Neuronal stem cell (in vitro differentiated cells): ENCODE measurements around the gene TLL1.

Experiments
- DNase-seq: peaks from one replicate; pipeline ENCODE4 v3.0.0-alpha.2; 2013; ENCODE audit warnings: low spot score
- H2AFZ ChIP-seq: one replicate; pipeline ENCODE4 v1.6.1; 2013; ENCODE audit warnings: mild to moderate bottlenecking, low read length, inconsistent platforms
- H2AK5ac ChIP-seq: 2 replicates; pipeline ENCODE4 v1.6.1; 2013; ENCODE audit warnings: low read depth, mild to moderate bottlenecking, inconsistent platforms, low read length, moderate library complexity, mixed read lengths
- H2BK120ac ChIP-seq: 2 replicates; pipeline ENCODE4 v1.6.1; 2013; ENCODE audit warnings: low read depth, mild to moderate bottlenecking, inconsistent platforms, low read length, moderate library complexity, mixed read lengths
- H2BK12ac ChIP-seq: one replicate; pipeline ENCODE4 v1.6.1; 2013; ENCODE audit warnings: low read length, inconsistent platforms
- H2BK15ac ChIP-seq: 2 replicates; pipeline ENCODE4 v1.6.1; 2013; ENCODE audit warnings: mild to moderate bottlenecking, low read length, inconsistent platforms, mixed read lengths
- H2BK5ac ChIP-seq: one replicate; pipeline ENCODE4 v1.6.1; 2013; ENCODE audit warnings: inconsistent platforms, mild to moderate bottlenecking, low read length, moderate library complexity
- H3K14ac ChIP-seq: one replicate; pipeline ENCODE4 v1.6.1; 2013; ENCODE audit warnings: low read length, inconsistent platforms
- H3K18ac ChIP-seq: 2 replicates; pipeline ENCODE4 v1.6.1; 2013; ENCODE audit warnings: low read length, inconsistent platforms
- H3K23ac ChIP-seq: 2 replicates; pipeline ENCODE4 v1.6.1; 2013; ENCODE audit warnings: low read depth, mild to moderate bottlenecking, mixed read lengths, low read length, inconsistent platforms; ENCODE audit not compliant: poor library complexity
- H3K27ac ChIP-seq: replicated peaks from 3 replicates; pipeline ENCODE4 v1.5.1; 2013; ENCODE audit warnings: low read length, inconsistent platforms
- H3K27me3 ChIP-seq, 3 experiments: 2 replicates each; pipeline ENCODE4 v1.6.1; 2013; ENCODE audit warnings: low read length in 3 of 3, mild to moderate bottlenecking in 2 of 3, inconsistent platforms in 1 of 3, low read depth in 1 of 3, mixed read lengths in 1 of 3, moderate library complexity in 1 of 3; ENCODE audit not compliant: control insufficient read depth in 3 of 3, insufficient read depth in 3 of 3
- H3K36me3 ChIP-seq, 2 donors: replicated peaks in 1 of 2; 2 replicates each; pipeline ENCODE4 v1.6.1; 2013; ENCODE audit warnings: low read length in 2 of 2; ENCODE audit not compliant: control insufficient read depth in 2 of 2, insufficient read depth in 2 of 2
- H3K4ac ChIP-seq: 2 replicates; pipeline ENCODE4 v1.6.1; 2013; ENCODE audit warnings: inconsistent platforms, mild to moderate bottlenecking, low read length, moderate library complexity
- H3K4me1 ChIP-seq, 2 donors: 1 replicate in 1 of 2; 2 replicates in 1 of 2; pipeline ENCODE4 v1.6.1; 2013; ENCODE audit warnings: low read length in 2 of 2, low read depth in 1 of 2; ENCODE audit not compliant: control insufficient read depth in 2 of 2, insufficient read depth in 1 of 2
- H3K4me2 ChIP-seq: one replicate; pipeline ENCODE4 v1.6.1; 2013; ENCODE audit warnings: mild to moderate bottlenecking, low read length, inconsistent platforms; ENCODE audit not compliant: insufficient read depth, poor library complexity, severe bottlenecking
- H3K4me3 ChIP-seq, 2 donors: 2 replicates each; pipeline ENCODE4 v1.5.1; 2013; ENCODE audit warnings: low read length in 2 of 2, mild to moderate bottlenecking in 2 of 2, inconsistent platforms in 1 of 2, moderate library complexity in 1 of 2
- H3K79me1 ChIP-seq: one replicate; pipeline ENCODE4 v1.6.1; 2013; ENCODE audit warnings: low read depth, mild to moderate bottlenecking, inconsistent platforms, low read length, moderate library complexity
- H3K9ac ChIP-seq: one replicate; pipeline ENCODE4 v1.6.1; 2013; ENCODE audit warnings: mild to moderate bottlenecking, low read depth, low read length, inconsistent platforms; ENCODE audit not compliant: poor library complexity
- H3K9me3 ChIP-seq, 2 donors: replicated peaks in 1 of 2; 2 replicates each; pipeline versions ENCODE3 to v1.6.1; 2013; ENCODE audit warnings: low read length in 2 of 2, mild to moderate bottlenecking in 2 of 2, inconsistent platforms in 1 of 2, low read depth in 1 of 2, mixed read lengths in 1 of 2, moderate library complexity in 1 of 2; ENCODE audit not compliant: control insufficient read depth in 2 of 2, insufficient read depth in 1 of 2
- H4K8ac ChIP-seq: one replicate; pipeline ENCODE4 v1.6.1; 2013; ENCODE audit warnings: low read depth, mild to moderate bottlenecking, inconsistent platforms, low read length, moderate library complexity
- H4K91ac ChIP-seq: one replicate; pipeline ENCODE4 v1.6.1; 2013; ENCODE audit warnings: low read length, low read depth, mild to moderate bottlenecking, inconsistent platforms; ENCODE audit not compliant: poor library complexity
- WGBS, 2 donors: extraction: QIAGEN DNeasy Blood & Tissue Kit; methylation state at CpG; one replicate each; pipeline ENCODE4 v1.1.7; 2013; ENCODE audit warnings: missing lambda C conversion rate in 2 of 2, mixed read lengths in 1 of 2; ENCODE audit not compliant: insufficient read length in 2 of 2, insufficient replicate concordance in 1 of 2; ENCODE audit errors: extremely low coverage in 2 of 2; 5-methylcytosine and 5-hydroxymethylcytosine counted together

Gene TLL1

DNA sequence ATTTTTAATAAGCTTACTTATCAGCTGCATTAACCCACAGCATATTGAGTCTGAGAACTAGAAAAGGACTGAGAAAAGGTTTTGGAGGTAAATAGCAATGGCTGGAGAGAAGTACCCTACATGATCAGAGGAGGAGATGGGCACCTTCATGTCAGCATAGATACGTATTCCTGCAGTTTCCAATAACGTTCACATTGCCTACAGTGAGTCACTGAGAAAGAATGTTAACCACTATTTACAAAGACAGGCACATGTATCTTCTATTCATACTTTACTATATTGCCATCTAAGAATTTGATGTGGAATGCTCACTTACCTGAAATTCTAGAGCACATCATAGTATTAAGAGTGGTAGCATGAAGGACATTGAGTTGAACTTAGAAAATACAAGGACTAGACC, 92.5 kb downstream of the TLL1 start:
- Histone ChIP-seq H3K79me1 (no peaks in the 10 kb centered on the region), H4K91ac (no peak overlapping the region), H3K27ac (no peak overlapping the region), H3K27me3 (no peaks in the 10 kb centered on the region), H3K36me3 (no peaks in the 10 kb centered on the region), H2BK12ac (no peak overlapping the region), H3K23ac (no peak overlapping the region), H2BK5ac (no peak overlapping the region), H2AFZ (no peak overlapping the region), H3K18ac (no peak overlapping the region), H3K4me3 (no peak overlapping the region), H3K9ac (no peak overlapping the region), H3K4me2 (no peak overlapping the region), H3K4ac (no peak overlapping the region), H2BK120ac (no peak overlapping the region), H3K4me1 (no peaks in the 10 kb centered on the region), H4K8ac (no peak overlapping the region), H3K14ac (no peak overlapping the region), H2AK5ac (no peak overlapping the region), H2BK15ac (no peak overlapping the region), H3K9me3 (no peaks in the 10 kb centered on the region)
- no CpG with 5 or more reads among the region's 2 CpGs for WGBS, 2 donors
- no peak for DNase-seq

GRCh38 chr4:165966833-165967232, 93.8 kb downstream of the TLL1 start:
- H3K4me2 ChIP-seq = no peak overlapping the region
- no CpG with 5 or more reads among the region's 8 CpGs for WGBS, 2 donors
- H3K18ac ChIP-seq = no peak overlapping the region
- H2AFZ ChIP-seq = no peak overlapping the region
- no peak overlapping the region for H3K4ac ChIP-seq
- no peak overlapping the region for H2BK120ac ChIP-seq
- H3K27me3 ChIP-seq = no peaks in the 10 kb centered on the region
- H3K27ac ChIP-seq = no peak overlapping the region
- H2BK12ac ChIP-seq = no peak overlapping the region
- no peak overlapping the region for H2BK15ac ChIP-seq
- H3K9me3 ChIP-seq = no peaks in the 10 kb centered on the region
- H3K4me1 ChIP-seq = no peaks in the 10 kb centered on the region
- H2AK5ac ChIP-seq = no peak overlapping the region
- H3K14ac ChIP-seq = no peak overlapping the region
- no peaks in the 10 kb centered on the region for H3K36me3 ChIP-seq
- no peak for DNase-seq
- H3K23ac ChIP-seq = no peak overlapping the region
- H3K4me3 ChIP-seq = no peak overlapping the region
- no peak overlapping the region for H4K91ac ChIP-seq
- H2BK5ac ChIP-seq = no peak overlapping the region
- no peak overlapping the region for H3K9ac ChIP-seq
- no peak overlapping the region for H4K8ac ChIP-seq
- no peaks in the 10 kb centered on the region for H3K79me1 ChIP-seq

DNA sequence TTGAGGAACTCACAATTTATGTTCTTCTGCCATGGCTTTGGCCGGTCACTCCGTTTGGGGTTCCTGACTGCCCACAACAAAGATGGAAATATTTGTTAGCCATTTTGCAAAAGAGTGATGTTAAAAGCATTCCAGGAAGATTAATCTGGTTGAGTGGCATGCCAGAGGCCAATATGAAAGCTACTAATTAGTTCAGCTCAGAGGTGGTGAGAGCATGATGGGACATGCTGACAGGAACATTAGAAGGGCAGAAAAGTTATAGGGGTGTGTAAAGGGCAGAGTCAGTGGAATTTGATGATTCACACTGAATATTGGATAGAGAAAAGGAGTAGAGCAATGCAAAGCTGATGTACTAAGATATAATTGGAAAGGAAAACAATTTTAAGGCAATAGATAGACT, 94.4 kb downstream of the TLL1 start:
- Histone ChIP-seq H4K91ac (no peak overlapping the region), H2BK120ac (no peak overlapping the region), H3K23ac (no peak overlapping the region), H3K14ac (no peak overlapping the region), H2BK5ac (no peak overlapping the region), H3K4ac (no peak overlapping the region), H3K27me3 (no peaks in the 10 kb centered on the region), H3K36me3 (no peaks in the 10 kb centered on the region), H3K79me1 (no peaks in the 10 kb centered on the region), H2AFZ (no peak overlapping the region), H3K27ac (no peak overlapping the region), H3K4me3 (no peak overlapping the region), H2BK15ac (no peak overlapping the region), H3K4me1 (no peaks in the 10 kb centered on the region), H3K9ac (no peak overlapping the region), H3K9me3 (no peaks in the 10 kb centered on the region), H3K18ac (no peak overlapping the region), H3K4me2 (no peak overlapping the region), H2AK5ac (no peak overlapping the region), H2BK12ac (no peak overlapping the region), H4K8ac (no peak overlapping the region)
- no CpG with 5 or more reads among the region's 2 CpGs for WGBS, 2 donors
- DNase-seq = no peak

GRCh38 chr4:165970703-165971420, 97.8 kb downstream of the TLL1 start:
- H2BK120ac ChIP-seq = no peak overlapping the region
- no peak overlapping the region for H2BK15ac ChIP-seq
- no peak overlapping the region for H3K4ac ChIP-seq
- H4K91ac ChIP-seq = no peak overlapping the region
- H2BK12ac ChIP-seq = no peak overlapping the region
- H2AK5ac ChIP-seq = no peak overlapping the region
- H3K4me3 ChIP-seq = no peak overlapping the region
- H3K23ac ChIP-seq = no peak overlapping the region
- H3K4me1 ChIP-seq = no peaks in the 10 kb centered on the region
- no peak overlapping the region for H2AFZ ChIP-seq
- H3K79me1 ChIP-seq = no peaks in the 10 kb centered on the region
- no peak overlapping the region for H3K4me2 ChIP-seq
- H3K9me3 ChIP-seq = no peaks in the 10 kb centered on the region
- no peak overlapping the region for H4K8ac ChIP-seq
- H2BK5ac ChIP-seq = no peak overlapping the region
- H3K14ac ChIP-seq = no peak overlapping the region
- H3K36me3 ChIP-seq = no peaks in the 10 kb centered on the region
- H3K27ac ChIP-seq = no peak overlapping the region
- no peak overlapping the region for H3K9ac ChIP-seq
- no peak overlapping the region for H3K18ac ChIP-seq
- H3K27me3 ChIP-seq = no peaks in the 10 kb centered on the region
- DNase-seq = no peak
- WGBS, 2 donors = no CpG with 5 or more reads among the region's 4 CpGs
